Panc1 (cell line): Measurements from ENCODE around the gene DGKZ. TPM values are rescaled to one million over a fixed set of nuclear protein-coding genes. Genes with fewer than 3 reads are reported as not detected.

Experiments
- ATAC-seq: fragments of 200-7000 bp; cut with Tn5 transposase; 2 replicates; pipeline ENCODE4 v1.9.1; 2020; ENCODE audit warnings: mild to moderate bottlenecking, moderate library complexity
- BruUV-seq: library from RNA; stranded (reverse); fragments of 400-500 nt; replicated peaks from 2 replicates; lab custom pipeline; 2021; lab: Mats Ljungman, UMichigan
- CTCF ChIA-PET: fragments of 300-600 bp; sonication (Branson Sonifier 250); formaldehyde crosslinking; loops from one replicate; lab custom pipeline; 2022; ENCODE audit warnings: antibody characterized with exemption; lab: Charles Lee
- POLR2A ChIA-PET: fragments of 300-600 bp; sonication (Branson Sonifier 250); formaldehyde crosslinking; loops from one replicate; lab custom pipeline; 2022; ENCODE audit warnings: antibody characterized with exemption; lab: Charles Lee
- DNase-seq: peaks from one replicate; pipeline ENCODE4 v3.0.0-alpha.2; 2010; ENCODE audit warnings: low read depth, low spot score
- H3K27ac ChIP-seq: 2 replicates; pipeline ENCODE4 v1.5.1; 2011; ENCODE audit warnings: mild to moderate bottlenecking, low read length, inconsistent platforms
- H3K27me3 ChIP-seq: fragments of 200-500 bp; sonication (Bioruptor generic); 2 replicates; pipeline ENCODE4 v1.6.0; 2014; ENCODE audit warnings: low read length, inconsistent platforms; ENCODE audit not compliant: control insufficient read depth, insufficient read depth
- H3K36me3 ChIP-seq: fragments of 200-500 bp; sonication (Bioruptor generic); 2 replicates; pipeline ENCODE4 v1.5.1; 2014; ENCODE audit warnings: inconsistent platforms, mild to moderate bottlenecking, low read length, moderate library complexity; ENCODE audit not compliant: control insufficient read depth, insufficient read depth
- H3K4me1 ChIP-seq: 2 replicates; pipeline ENCODE4 v1.5.1; 2011; ENCODE audit warnings: inconsistent platforms, mild to moderate bottlenecking, low read length, moderate library complexity; ENCODE audit not compliant: control insufficient read depth, insufficient read depth
- H3K4me3 ChIP-seq, 2 experiments: 2 replicates each; pipeline ENCODE4 v1.5.1; 2011 to 2012; ENCODE audit warnings: low read depth in 2 of 2, low read length in 2 of 2, mild to moderate bottlenecking in 2 of 2, inconsistent platforms in 1 of 2, moderate library complexity in 1 of 2
- H3K9me3 ChIP-seq: fragments of 200-500 bp; sonication (Bioruptor generic); 2 replicates; pipeline ENCODE4 v1.5.1; 2014; ENCODE audit warnings: low read depth, mild to moderate bottlenecking, inconsistent platforms, low read length, moderate library complexity; ENCODE audit not compliant: control insufficient read depth, insufficient read depth
- CTCF ChIP-seq: fragments of 450-650 bp; IDR thresholded peaks from 2 replicates; pipeline ENCODE4 v1.5.1; 2017; ENCODE audit warnings: mild to moderate bottlenecking
- POLR2AphosphoS5 ChIP-seq: IDR thresholded peaks from 2 replicates; pipeline ENCODE4 v1.6.1; 2012; ENCODE audit warnings: mild to moderate bottlenecking, low read depth, low read length, moderate library complexity
- REST ChIP-seq, 2 experiments: IDR thresholded peaks; 2 replicates each; pipeline ENCODE4 v1.6.1; 2011 to 2012; ENCODE audit warnings: low read depth in 2 of 2, control low read depth in 1 of 2, low read length in 1 of 2, mild to moderate bottlenecking in 1 of 2, moderate library complexity in 1 of 2; ENCODE audit not compliant: insufficient read depth in 1 of 2
- SIN3A ChIP-seq: IDR thresholded peaks from 2 replicates; pipeline ENCODE4 v1.6.1; 2012; ENCODE audit warnings: low read depth, mild to moderate bottlenecking, low read length, moderate library complexity, borderline replicate concordance; ENCODE audit not compliant: insufficient read depth
- TCF7L2 ChIP-seq: IDR thresholded peaks from 2 replicates; pipeline ENCODE4 v1.6.1; 2011; ENCODE audit warnings: mild to moderate bottlenecking, low read depth, low read length, inconsistent platforms
- in situ Hi-C: cut with HindIII; loops from 2 replicates; pipeline ENCODE4 v1.10.0; 2016; ENCODE audit warnings: low sequenced_read_pairs, low pct_unique_long_range_greater_than_20kb
- intact Hi-C: fragments of 100-400 bp; cut with micrococcal nuclease; formaldehyde crosslinking; loops from one replicate; pipeline ENCODE4 v1.10.0; 2022; ENCODE audit not compliant: unreplicated experiment
- total RNA-seq: library from RNA; stranded (reverse); gene quantifications from one replicate; pipeline ENCODE4 v1.2.1, GENCODE V29; 2021; ENCODE audit not compliant: unreplicated experiment

Gene DGKZ
- total RNA-seq, 1 experiment from 2014 or later, result 104 TPM

- H3K27me3 ChIP-seq, result no peaks in the 10 kb centered on the region
- H3K27ac ChIP-seq, result no peak overlapping the region
- no peak overlapping the region for H3K4me3 ChIP-seq
- H3K9me3 ChIP-seq, result no peaks in the 10 kb centered on the region
- H3K4me1 ChIP-seq, result no peaks in the 10 kb centered on the region
- peaks cover 12% of the 10 kb centered on the region for H3K36me3 ChIP-seq
- ATAC-seq (no peak), DNase-seq (no peak)
- TF ChIP-seq REST (IDR thresholded peaks at IDR 0.05; ENCODE audit: insufficient read depth in 1 of 2, low read depth in 2 of 2, low read length in 1 of 2) (no peak), TCF7L2 (no peak), CTCF (no peak), SIN3A (no peak), POLR2AphosphoS5 (no peak)
- in situ Hi-C loops (no loop called here), intact Hi-C loops (loop anchor here (10.0 kb wide), 1 partner anchor 57 kb away; no protein-coding TSS in a partner anchor)
- ChIA-PET CTCF (no interaction called here), POLR2A (no interaction called here)
- BruUV-seq, result no TSS peak
Observed at GRCh38 chr11:46417711-46418110, 70.4 kb downstream of the DGKZ start.

DNA sequence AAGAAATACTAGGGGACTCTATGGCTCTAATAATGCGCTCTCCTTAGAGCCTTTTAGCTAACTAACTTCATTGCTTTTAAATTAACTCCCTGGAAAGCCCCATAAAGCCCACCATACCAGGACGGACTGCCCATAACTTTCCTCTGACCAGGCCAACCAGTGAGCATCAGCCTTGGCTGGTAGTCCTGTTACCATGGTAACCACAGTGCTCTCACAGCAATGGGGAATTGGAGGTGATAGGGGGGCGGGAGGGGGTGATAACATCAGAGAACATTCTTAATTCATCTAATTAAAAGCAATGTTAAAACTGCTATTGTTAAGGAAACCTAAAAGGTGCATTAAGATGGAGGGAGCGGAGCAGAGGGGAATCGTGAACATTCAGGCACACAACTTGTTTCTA lies 71.5 kb downstream of the DGKZ start:
- TF ChIP-seq SIN3A (no peak), CTCF (no peak), POLR2AphosphoS5 (no peak), REST (IDR thresholded peaks at IDR 0.05; ENCODE audit: insufficient read depth in 1 of 2, low read depth in 2 of 2, low read length in 1 of 2) (no peak), TCF7L2 (no peak)
- ChIA-PET CTCF (no interaction called here), POLR2A (no interaction called here)
- Histone ChIP-seq H3K4me1 (no peaks in the 10 kb centered on the region), H3K4me3 (no peak overlapping the region), H3K27me3 (no peaks in the 10 kb centered on the region), H3K27ac (no peak overlapping the region), H3K9me3 (no peaks in the 10 kb centered on the region), H3K36me3 (peaks cover 12% of the 10 kb centered on the region)
- in situ Hi-C loops, result no loop called here
- DNase-seq (no peak), ATAC-seq (no peak)
- no TSS peak for BruUV-seq
- intact Hi-C loops, result loop anchor here (10.0 kb wide), 1 partner anchor 56 kb away; no protein-coding TSS in a partner anchor
